ENCODE results near the gene WASHC4. TPM values are rescaled to one million over a fixed set of nuclear protein-coding genes. Genes with fewer than 3 reads are reported as not detected.

The WASHC4 gene
- total RNA-seq, 1 experiment from 2014 or later: 28.7 TPM

DNA sequence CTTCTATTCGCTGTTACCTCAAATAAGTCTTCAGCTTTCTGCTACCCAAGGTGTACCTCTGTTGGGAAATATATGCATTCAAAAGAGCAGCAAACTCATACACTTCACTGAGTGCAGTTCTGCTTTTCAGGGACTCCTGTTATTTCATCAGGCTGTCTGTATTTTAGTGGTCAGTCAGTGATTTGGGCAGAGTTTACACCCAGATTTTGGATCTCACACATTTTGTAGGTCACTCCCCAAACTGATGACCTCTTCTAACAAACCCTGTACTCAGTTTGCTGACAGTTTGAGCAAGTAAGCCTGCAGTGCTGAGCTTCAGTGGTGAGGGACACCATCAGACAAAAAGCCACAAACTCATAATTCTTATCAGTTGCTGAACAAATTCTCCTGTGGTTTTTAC lies 8.2 kb upstream of the WASHC4 start:
- no peak overlapping the region for H2AFZ ChIP-seq
- no peaks in the 10 kb centered on the region for H3K36me3 ChIP-seq (ENCODE audit: low read depth)
- no peak overlapping the region for H3K4me2 ChIP-seq
- no peaks in the 10 kb centered on the region for H4K20me1 ChIP-seq (ENCODE audit: insufficient read depth)
- H3K27ac ChIP-seq: no peak overlapping the region
- H3K9me3 ChIP-seq (ENCODE audit: insufficient read depth, low read depth): peaks cover 6% of the 10 kb centered on the region; the same call in 1 of the 2 replicates
- intact Hi-C loops (cut with micrococcal nuclease; ENCODE audit: unreplicated experiment): no loop called here
- TF ChIP-seq, protein P1, sequence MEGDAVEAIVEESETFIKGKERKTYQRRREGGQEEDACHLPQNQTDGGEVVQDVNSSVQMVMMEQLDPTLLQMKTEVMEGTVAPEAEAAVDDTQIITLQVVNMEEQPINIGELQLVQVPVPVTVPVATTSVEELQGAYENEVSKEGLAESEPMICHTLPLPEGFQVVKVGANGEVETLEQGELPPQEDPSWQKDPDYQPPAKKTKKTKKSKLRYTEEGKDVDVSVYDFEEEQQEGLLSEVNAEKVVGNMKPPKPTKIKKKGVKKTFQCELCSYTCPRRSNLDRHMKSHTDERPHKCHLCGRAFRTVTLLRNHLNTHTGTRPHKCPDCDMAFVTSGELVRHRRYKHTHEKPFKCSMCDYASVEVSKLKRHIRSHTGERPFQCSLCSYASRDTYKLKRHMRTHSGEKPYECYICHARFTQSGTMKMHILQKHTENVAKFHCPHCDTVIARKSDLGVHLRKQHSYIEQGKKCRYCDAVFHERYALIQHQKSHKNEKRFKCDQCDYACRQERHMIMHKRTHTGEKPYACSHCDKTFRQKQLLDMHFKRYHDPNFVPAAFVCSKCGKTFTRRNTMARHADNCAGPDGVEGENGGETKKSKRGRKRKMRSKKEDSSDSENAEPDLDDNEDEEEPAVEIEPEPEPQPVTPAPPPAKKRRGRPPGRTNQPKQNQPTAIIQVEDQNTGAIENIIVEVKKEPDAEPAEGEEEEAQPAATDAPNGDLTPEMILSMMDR (conservative IDR thresholded peaks at IDR 0.05): no peak
- TF ChIP-seq EZH2 (IDR thresholded peaks at IDR 0.05; ENCODE audit: low read depth): no peak
- ChIA-PET CTCF (no interaction called here), POLR2A (ENCODE audit: unreplicated experiment) (no interaction called here)
- no peaks in the 10 kb centered on the region for H3K27me3 ChIP-seq (ENCODE audit: insufficient read depth, low read depth)
- no peaks in the 10 kb centered on the region for H3K79me2 ChIP-seq (ENCODE audit: low read depth)
- peaks cover 5% of the 10 kb centered on the region; the same call in 1 of the 2 replicates for H3F3A ChIP-seq (ENCODE audit: insufficient read depth, low read depth)
- peaks cover 13% of the 10 kb centered on the region for H3K4me1 ChIP-seq (replicated peaks; ENCODE audit: insufficient read depth)
- no peaks in the 10 kb centered on the region for H3K9me2 ChIP-seq (ENCODE audit: insufficient read depth)
- H3K4me3 ChIP-seq: no peak overlapping the region
- no TSS peak for BruUV-seq (replicated peaks)
- no peak for DNase-seq

DNA sequence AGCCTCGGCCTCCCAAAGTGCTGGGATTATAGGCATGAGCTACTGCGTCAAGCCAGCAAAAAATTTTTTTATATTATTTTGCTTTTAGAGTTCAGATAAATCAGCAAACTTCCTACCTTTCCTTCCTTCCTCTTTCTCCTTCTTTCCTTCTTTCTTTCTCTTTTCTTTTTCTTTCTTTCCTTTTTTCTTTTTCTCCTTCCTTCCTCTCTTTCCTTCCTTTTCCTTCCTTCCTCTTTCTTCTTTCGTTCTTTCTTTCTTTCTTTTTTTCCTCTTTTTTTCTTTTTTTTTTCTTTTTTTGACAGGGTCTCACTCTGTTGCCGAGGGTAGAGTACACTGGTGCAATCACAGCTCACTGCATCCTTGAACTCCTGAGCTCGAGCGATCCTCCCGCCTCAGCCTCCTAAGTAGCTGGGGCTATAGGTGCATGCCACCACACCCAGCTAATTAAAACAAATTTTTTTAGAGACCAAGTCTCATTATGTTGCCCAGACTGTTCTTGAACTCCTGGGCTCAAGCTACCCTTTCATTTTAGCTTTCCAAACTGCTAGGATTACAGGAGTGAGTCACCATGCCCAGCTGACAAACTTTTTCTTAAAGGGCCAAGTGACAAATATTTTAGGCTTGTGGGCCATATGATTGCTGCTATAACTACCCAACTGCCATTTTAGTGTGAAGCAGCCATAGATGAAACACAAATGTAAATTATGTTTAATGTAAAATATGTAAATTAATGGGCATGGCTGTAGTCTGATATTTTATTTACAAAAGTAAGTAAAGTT lies 7.1 kb upstream of the WASHC4 start:
- Histone ChIP-seq H3K79me2 (ENCODE audit: low read depth) (no peaks in the 10 kb centered on the region), H3K9me2 (ENCODE audit: insufficient read depth) (no peaks in the 10 kb centered on the region), H3K9me3 (ENCODE audit: insufficient read depth, low read depth) (0 out of 2 replicates have a peak, but pooled peaks cover 6% of the 10 kb centered on the region), H3K27me3 (ENCODE audit: insufficient read depth, low read depth) (no peaks in the 10 kb centered on the region), H3K4me3 (no peak overlapping the region), H3K4me2 (peak overlapping the region; percentile 53), H3K27ac (no peak overlapping the region), H4K20me1 (ENCODE audit: insufficient read depth) (no peaks in the 10 kb centered on the region), H3K36me3 (ENCODE audit: low read depth) (no peaks in the 10 kb centered on the region), H2AFZ (no peak overlapping the region), H3F3A (ENCODE audit: insufficient read depth, low read depth) (peaks cover 5% of the 10 kb centered on the region; the same call in 1 of the 2 replicates), H3K4me1 (replicated peaks; ENCODE audit: insufficient read depth) (peaks cover 13% of the 10 kb centered on the region)
- no peak for TF ChIP-seq EZH2 (IDR thresholded peaks at IDR 0.05; ENCODE audit: low read depth)
- TF ChIP-seq, protein P1 (conservative IDR thresholded peaks at IDR 0.05): no peak
- CTCF ChIA-PET: interaction anchor here (0.6 kb wide), 1 partner anchor 895 kb away, joined by 3 read pairs; no protein-coding TSS in a partner anchor
- intact Hi-C loops (cut with micrococcal nuclease; ENCODE audit: unreplicated experiment): loop anchor here (5.0 to 10.0 kb wide), 2 partner anchors 38 to 896 kb away; no protein-coding TSS in a partner anchor
- POLR2A ChIA-PET (ENCODE audit: unreplicated experiment): interaction anchor here (1.0 kb wide), 1 partner anchor 9 kb away, joined by 4 read pairs; no protein-coding TSS in a partner anchor
- DNase-seq: peak; percentile 14 to 62
- no TSS peak for BruUV-seq (replicated peaks)

DNA sequence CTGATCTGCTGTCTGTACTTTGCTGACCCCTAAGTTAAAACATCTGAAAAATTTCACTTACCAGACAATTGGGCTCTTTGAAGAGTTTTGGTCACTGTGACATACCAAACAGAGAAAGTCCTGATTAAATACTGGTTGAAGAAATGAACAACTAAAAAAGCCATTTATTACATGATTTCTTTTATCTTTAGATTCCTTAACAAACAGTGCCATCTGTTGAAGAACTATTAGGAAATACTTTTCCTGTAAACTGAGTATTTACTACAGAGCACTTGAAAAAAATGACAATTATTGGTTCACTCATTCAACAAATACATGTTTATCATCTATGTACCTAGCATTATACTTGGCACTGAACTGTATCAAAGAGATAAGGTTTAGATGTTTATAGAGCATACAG lies 6.5 kb upstream of the WASHC4 start:
- no peaks in the 10 kb centered on the region for H3K79me2 ChIP-seq (ENCODE audit: low read depth)
- POLR2A ChIA-PET (ENCODE audit: unreplicated experiment): interaction anchor here (1.0 kb wide), 1 partner anchor 9 kb away, joined by 4 read pairs; no protein-coding TSS in a partner anchor
- peaks cover 5% of the 10 kb centered on the region; the same call in 1 of the 2 replicates for H3F3A ChIP-seq (ENCODE audit: insufficient read depth, low read depth)
- H3K27ac ChIP-seq: no peak overlapping the region
- H3K9me3 ChIP-seq (ENCODE audit: insufficient read depth, low read depth): 0 out of 2 replicates have a peak, but pooled peaks cover 6% of the 10 kb centered on the region
- TF ChIP-seq, protein P1 (conservative IDR thresholded peaks at IDR 0.05): peak; percentile 27; the same call in 1 of the 2 replicates
- no peak for TF ChIP-seq EZH2 (IDR thresholded peaks at IDR 0.05; ENCODE audit: low read depth)
- H4K20me1 ChIP-seq (ENCODE audit: insufficient read depth): no peaks in the 10 kb centered on the region
- intact Hi-C loops (cut with micrococcal nuclease; ENCODE audit: unreplicated experiment): loop anchor here (1.0 to 10.0 kb wide), 4 partner anchors 39 to 1223 kb away; no protein-coding TSS in a partner anchor
- no peaks in the 10 kb centered on the region for H3K36me3 ChIP-seq (ENCODE audit: low read depth)
- CTCF ChIA-PET: no interaction called here
- H2AFZ ChIP-seq: no peak overlapping the region
- no peak for DNase-seq
- no TSS peak for BruUV-seq (replicated peaks)
- H3K4me3 ChIP-seq: no peak overlapping the region
- peaks cover 16% of the 10 kb centered on the region for H3K4me1 ChIP-seq (replicated peaks; ENCODE audit: insufficient read depth)
- no peaks in the 10 kb centered on the region for H3K27me3 ChIP-seq (ENCODE audit: insufficient read depth, low read depth)
- no peaks in the 10 kb centered on the region for H3K9me2 ChIP-seq (ENCODE audit: insufficient read depth)
- peak overlapping the region; percentile 53 for H3K4me2 ChIP-seq
